Umbilical cord (tissue), 2 donors: ENCODE measurements around the gene ZNF384. TPM values are rescaled to one million over a fixed set of nuclear protein-coding genes. Genes with fewer than 3 reads are reported as not detected.
"Not testable (repeated sequence)": the region's sequence is repeated elsewhere in the genome, so short reads cannot be mapped to it uniquely, and the experiment has no call there.

Experiments
- DNase-seq: peaks from one replicate; pipeline ENCODE4 v3.0.0-alpha.2; 2015; ENCODE audit warnings: low spot score
- total RNA-seq: library from RNA; depleted of rRNA; stranded (reverse); fragments of >200 nt; gene quantifications from one replicate; pipeline ENCODE4 v1.2.3, GENCODE V29; 2014; ENCODE audit warnings: low replicate concordance; ENCODE audit not compliant: insufficient read depth

ZNF384 gene
- 16.4 TPM for total RNA-seq

GRCh38 chr12:6688999-6689882, at the start of gene ZNF384:
Gene ZNF384, minus strand, starts transcription at chr12:6689375. Its CDS starts 9,855 bp downstream, at chr12:6679520.
- peak; percentile 100 for DNase-seq

GRCh38 chr12:6736754-6737153, 47.6 kb upstream of the ZNF384 start:
- DNase-seq: no peak

DNA sequence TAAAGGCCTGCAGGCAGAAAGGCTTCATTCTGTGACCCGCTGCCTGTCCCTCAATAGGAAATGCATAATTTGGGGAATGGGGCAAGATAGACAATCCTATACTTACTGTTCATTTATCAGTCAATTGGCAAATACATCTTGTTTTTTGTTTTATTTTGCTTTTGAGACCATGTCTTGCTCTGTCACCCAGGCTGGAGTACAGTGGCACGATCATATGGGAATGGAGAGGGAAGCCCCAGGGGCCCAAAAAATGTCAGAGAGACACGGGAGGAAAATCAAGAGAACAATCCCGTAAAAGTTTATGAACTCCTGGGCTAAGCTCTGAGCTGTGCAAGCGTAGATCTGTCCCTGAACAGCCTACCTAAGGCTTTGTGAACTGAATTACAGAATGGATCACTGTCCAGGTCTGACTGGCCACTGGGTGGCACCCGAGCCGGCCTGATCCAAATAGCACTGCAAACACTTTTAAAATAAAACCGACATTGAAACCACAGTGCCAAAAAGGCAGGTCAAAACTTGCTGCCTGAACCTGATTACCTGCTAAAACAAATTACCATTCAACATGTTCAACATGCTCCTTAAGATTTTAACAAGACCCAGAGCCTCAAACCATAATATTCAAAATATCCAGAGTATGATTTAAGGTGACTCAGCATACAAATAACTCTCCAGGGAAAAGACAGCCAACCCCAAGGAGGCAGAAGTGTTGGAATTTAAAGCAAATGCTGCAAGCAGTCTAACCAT, 46.4 kb upstream of the ZNF384 start:
- peak; percentile 84 for DNase-seq

- no peak for DNase-seq
These were observed 45.6 kb upstream of the ZNF384 start for GRCh38 chr12:6734506-6735387.

- no peak for DNase-seq
These were observed 41.0 kb upstream of the ZNF384 start for GRCh38 chr12:6730169-6730568.

DNA sequence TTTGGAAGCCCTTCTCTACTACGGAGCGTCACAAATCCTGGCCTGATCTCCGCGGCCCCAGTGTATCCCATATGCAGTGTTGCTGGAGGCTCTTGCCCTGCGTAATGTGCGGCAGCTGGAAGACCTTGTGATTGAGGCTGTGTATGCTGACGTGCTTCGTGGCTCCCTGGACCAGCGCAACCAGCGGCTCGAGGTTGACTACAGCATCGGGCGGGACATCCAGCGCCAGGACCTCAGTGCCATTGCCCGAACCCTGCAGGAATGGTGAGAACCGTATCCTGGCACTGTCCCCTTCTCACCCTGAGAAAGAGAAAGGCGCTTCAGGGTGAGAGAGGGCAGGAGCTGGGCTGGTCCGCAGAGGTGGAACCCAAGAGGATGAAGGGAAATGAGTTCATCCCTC, 40.0 kb upstream of the ZNF384 start:
- DNase-seq: no peak

- DNase-seq: no peak
These were observed 36.2 kb upstream of the ZNF384 start for GRCh38 chr12:6725350-6725749.

- no peak for DNase-seq
These were observed 35.2 kb upstream of the ZNF384 start for GRCh38 chr12:6724409-6724797.

GRCh38 chr12:6723607-6724408, 34.6 kb upstream of the ZNF384 start, which contains the start of gene COPS7A:
Gene COPS7A, plus strand, starts transcription at chr12:6724046. Its CDS starts 611 bp downstream, at chr12:6724657.
- DNase-seq: peak; percentile 99

GRCh38 chr12:6722863-6723262, 33.7 kb upstream of the ZNF384 start:
- DNase-seq: no peak

GRCh38 chr12:6716874-6717437, 27.8 kb upstream of the ZNF384 start:
- DNase-seq: no peak

DNA sequence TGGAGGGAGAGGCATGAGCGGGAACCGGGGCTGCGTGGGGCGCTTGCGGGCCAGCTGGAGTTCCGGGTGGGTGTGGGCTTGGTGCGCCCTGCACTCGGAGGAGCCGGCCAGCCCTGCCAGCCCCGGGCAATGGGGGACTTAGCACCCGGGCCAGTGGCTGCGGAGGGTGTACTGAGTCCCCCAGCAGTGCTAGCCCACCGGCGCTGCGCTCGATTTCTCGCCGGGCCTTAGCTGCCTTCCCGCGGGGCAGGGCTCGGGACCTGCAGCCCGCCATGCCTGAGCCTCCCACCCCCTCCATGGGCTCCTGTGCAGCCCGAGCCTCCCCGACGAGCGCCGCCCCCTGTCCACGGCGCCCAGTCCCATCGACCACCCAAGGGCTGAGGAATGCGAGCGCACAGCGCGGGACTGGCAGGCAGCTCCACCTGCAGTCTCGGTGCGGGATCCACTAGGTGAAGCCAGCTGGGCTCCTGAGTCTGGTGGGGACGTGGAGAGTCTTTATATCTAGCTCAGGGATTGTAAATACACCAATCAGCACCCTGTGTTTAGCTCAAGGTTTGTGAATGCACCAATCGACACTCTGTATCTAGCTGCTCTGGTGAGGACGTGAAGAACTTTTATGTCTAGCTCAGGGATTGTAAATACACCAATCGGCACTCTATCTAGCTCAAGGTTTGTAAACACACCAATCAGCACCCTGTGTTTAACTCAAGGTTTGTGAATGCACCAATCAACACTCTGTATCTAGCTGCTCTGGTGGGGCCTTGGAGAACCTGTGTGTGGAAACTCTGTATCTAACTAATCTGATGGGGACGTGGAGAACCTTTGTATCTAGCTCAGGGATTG, 27.1 kb upstream of the ZNF384 start:
- DNase-seq: not testable (repeated sequence)

DNA sequence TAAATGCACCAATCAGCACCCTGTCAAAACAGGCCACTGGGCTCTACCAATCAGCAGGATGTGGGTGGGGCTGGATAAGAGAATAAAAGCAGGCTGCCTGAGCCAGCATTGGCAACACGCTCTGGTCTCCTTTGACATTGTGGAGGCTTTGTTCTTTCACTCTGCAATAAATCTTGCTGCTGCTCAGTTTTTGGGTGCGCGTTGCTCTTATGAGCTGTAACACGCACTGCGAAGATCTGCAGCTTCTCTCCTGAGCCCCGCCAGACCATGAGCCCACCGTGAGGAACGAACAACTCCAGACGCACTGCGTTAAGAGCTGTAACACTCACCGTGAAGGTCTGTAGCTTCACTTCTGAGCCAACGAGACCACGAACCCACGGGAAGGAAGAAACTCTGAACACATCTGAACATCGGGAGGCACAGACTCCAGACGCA, 19.8 kb upstream of the ZNF384 start:
- DNase-seq: no peak

GRCh38 chr12:6708351-6708750, 19.2 kb upstream of the ZNF384 start:
- DNase-seq: not testable (repeated sequence)

- no peak for DNase-seq
These were observed 14.5 kb upstream of the ZNF384 start for GRCh38 chr12:6703631-6704030.

DNA sequence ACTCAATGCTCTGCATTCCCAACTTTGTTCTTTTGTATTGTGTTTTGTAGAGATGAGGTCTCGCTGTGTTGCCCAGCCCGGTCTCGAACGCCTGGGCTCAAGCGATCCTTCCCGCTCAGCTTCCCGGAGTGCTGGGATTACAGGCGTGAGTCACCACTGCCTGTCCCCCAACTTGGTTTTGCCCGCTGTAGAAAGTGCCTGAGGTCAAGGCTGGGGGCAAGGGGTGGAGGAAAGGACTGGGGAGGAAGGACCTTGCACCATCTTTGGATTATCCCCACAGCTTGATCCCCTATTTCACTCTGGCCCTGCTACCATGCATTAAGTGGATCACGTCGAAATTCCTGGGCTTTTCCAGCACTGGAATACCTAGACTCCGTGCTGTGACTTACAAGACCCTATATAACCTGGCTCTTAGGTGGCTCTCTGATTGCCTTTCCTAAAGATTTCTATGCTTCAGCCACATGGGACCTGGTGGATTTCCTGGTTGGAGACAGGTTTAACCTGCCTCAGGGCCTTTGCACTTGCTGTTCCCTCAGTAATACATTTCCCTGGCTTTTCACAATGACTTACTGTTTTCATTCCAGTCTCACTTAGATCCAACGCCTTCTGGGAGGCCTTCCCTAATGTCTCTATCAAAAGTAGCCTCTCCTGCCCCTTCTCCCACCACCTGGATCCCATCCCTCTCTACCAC, 12.0 kb upstream of the ZNF384 start:
- DNase-seq: peak; percentile 34

DNA sequence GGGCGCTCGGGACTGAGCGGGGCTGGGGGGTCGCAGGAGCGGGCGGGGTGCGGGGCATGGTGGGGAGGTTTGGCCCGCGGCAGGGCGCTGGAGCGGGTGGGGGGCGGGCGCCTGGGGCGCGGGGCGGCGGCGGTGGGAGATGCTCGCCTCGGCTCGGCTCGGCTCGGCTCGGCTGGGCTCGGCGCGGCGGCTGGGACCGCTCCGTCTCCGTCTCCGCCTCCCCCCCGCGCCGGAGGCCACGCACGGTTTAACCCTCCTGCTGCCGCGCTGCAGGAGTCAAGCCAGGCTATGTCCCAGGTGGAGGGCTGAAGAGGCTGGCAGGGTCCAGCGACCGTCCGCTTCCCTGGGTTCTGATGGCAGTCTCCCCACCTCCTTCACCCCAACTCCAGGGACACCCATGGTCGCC, 11.5 kb upstream of the ZNF384 start, which contains the start of gene PIANP:
PIANP (minus strand) TSS at position 170 of the 406 bp plus-strand sequence. CDS start 2,754 bp downstream, outside the sequence.
- peak; percentile 61 for DNase-seq

GRCh38 chr12:6699989-6700645, 10.9 kb upstream of the ZNF384 start:
- DNase-seq: peak; percentile 16
